Panc1 (cell line): ENCODE data around the gene HLA-DPB1. TPM values are rescaled to one million over a fixed set of nuclear protein-coding genes. Genes with fewer than 3 reads are reported as not detected.

Source experiments
- ATAC-seq: fragments of 200-7000 bp; cut with Tn5 transposase; 2 replicates; pipeline ENCODE4 v1.9.1; 2020; ENCODE audit warnings: mild to moderate bottlenecking, moderate library complexity
- BruUV-seq: library from RNA; stranded (reverse); fragments of 400-500 nt; replicated peaks from 2 replicates; lab custom pipeline; 2021; lab: Mats Ljungman, UMichigan
- CTCF ChIA-PET: fragments of 300-600 bp; sonication (Branson Sonifier 250); formaldehyde crosslinking; loops from one replicate; lab custom pipeline; 2022; ENCODE audit warnings: antibody characterized with exemption; lab: Charles Lee
- POLR2A ChIA-PET: fragments of 300-600 bp; sonication (Branson Sonifier 250); formaldehyde crosslinking; loops from one replicate; lab custom pipeline; 2022; ENCODE audit warnings: antibody characterized with exemption; lab: Charles Lee
- DNase-seq: peaks from one replicate; pipeline ENCODE4 v3.0.0-alpha.2; 2010; ENCODE audit warnings: low read depth, low spot score
- H3K27ac ChIP-seq: 2 replicates; pipeline ENCODE4 v1.5.1; 2011; ENCODE audit warnings: mild to moderate bottlenecking, low read length, inconsistent platforms
- H3K27me3 ChIP-seq: fragments of 200-500 bp; sonication (Bioruptor generic); 2 replicates; pipeline ENCODE4 v1.6.0; 2014; ENCODE audit warnings: low read length, inconsistent platforms; ENCODE audit not compliant: control insufficient read depth, insufficient read depth
- H3K36me3 ChIP-seq: fragments of 200-500 bp; sonication (Bioruptor generic); 2 replicates; pipeline ENCODE4 v1.5.1; 2014; ENCODE audit warnings: inconsistent platforms, mild to moderate bottlenecking, low read length, moderate library complexity; ENCODE audit not compliant: control insufficient read depth, insufficient read depth
- H3K4me1 ChIP-seq: 2 replicates; pipeline ENCODE4 v1.5.1; 2011; ENCODE audit warnings: inconsistent platforms, mild to moderate bottlenecking, low read length, moderate library complexity; ENCODE audit not compliant: control insufficient read depth, insufficient read depth
- H3K4me3 ChIP-seq, 2 experiments: 2 replicates each; pipeline ENCODE4 v1.5.1; 2011 to 2012; ENCODE audit warnings: low read depth in 2 of 2, low read length in 2 of 2, mild to moderate bottlenecking in 2 of 2, inconsistent platforms in 1 of 2, moderate library complexity in 1 of 2
- H3K9me3 ChIP-seq: fragments of 200-500 bp; sonication (Bioruptor generic); 2 replicates; pipeline ENCODE4 v1.5.1; 2014; ENCODE audit warnings: low read depth, mild to moderate bottlenecking, inconsistent platforms, low read length, moderate library complexity; ENCODE audit not compliant: control insufficient read depth, insufficient read depth
- POLR2AphosphoS5 ChIP-seq: IDR thresholded peaks from 2 replicates; pipeline ENCODE4 v1.6.1; 2012; ENCODE audit warnings: mild to moderate bottlenecking, low read depth, low read length, moderate library complexity
- SIN3A ChIP-seq: IDR thresholded peaks from 2 replicates; pipeline ENCODE4 v1.6.1; 2012; ENCODE audit warnings: low read depth, mild to moderate bottlenecking, low read length, moderate library complexity, borderline replicate concordance; ENCODE audit not compliant: insufficient read depth
- TCF7L2 ChIP-seq: IDR thresholded peaks from 2 replicates; pipeline ENCODE4 v1.6.1; 2011; ENCODE audit warnings: mild to moderate bottlenecking, low read depth, low read length, inconsistent platforms
- in situ Hi-C: cut with HindIII; loops from 2 replicates; pipeline ENCODE4 v1.10.0; 2016; ENCODE audit warnings: low sequenced_read_pairs, low pct_unique_long_range_greater_than_20kb
- intact Hi-C: fragments of 100-400 bp; cut with micrococcal nuclease; formaldehyde crosslinking; loops from one replicate; pipeline ENCODE4 v1.10.0; 2022; ENCODE audit not compliant: unreplicated experiment
- total RNA-seq: library from RNA; stranded (reverse); gene quantifications from one replicate; pipeline ENCODE4 v1.2.1, GENCODE V29; 2021; ENCODE audit not compliant: unreplicated experiment
- TF ChIP-seq, protein P1 (sequence below): fragments of 450-650 bp; IDR thresholded peaks from 2 replicates; pipeline ENCODE4 v1.5.1; 2017; ENCODE audit warnings: mild to moderate bottlenecking
- TF ChIP-seq, protein P2 (sequence below), 2 experiments: IDR thresholded peaks; 2 replicates each; pipeline ENCODE4 v1.6.1; 2011 to 2012; ENCODE audit warnings: low read depth in 2 of 2, control low read depth in 1 of 2, low read length in 1 of 2, mild to moderate bottlenecking in 1 of 2, moderate library complexity in 1 of 2; ENCODE audit not compliant: insufficient read depth in 1 of 2

Gene HLA-DPB1
- total RNA-seq, 1 experiment from 2014 or later = 0.64 TPM

DNA sequence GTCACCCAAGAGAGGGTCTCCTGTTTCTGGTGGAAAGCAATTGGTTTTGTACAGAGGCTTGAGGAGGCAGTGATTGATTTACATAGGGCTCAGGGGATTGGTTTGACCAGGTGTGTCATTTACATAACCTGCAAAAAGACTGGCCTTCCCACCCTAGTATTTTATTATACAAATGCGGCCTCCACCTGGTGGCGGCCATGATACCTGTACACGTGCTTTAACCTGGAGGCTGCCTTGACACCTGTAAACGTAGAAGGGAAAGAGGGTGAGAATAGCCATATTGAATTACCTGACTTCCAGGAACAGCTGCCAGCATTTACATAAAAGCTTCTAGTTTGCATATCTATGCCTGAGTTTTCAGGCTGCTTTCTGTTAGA, 48.7 kb downstream of the HLA-DPB1 start:
- intact Hi-C loops = loop anchor here (10.0 kb wide), 1 partner anchor 50 kb away; no protein-coding TSS in a partner anchor
- TF ChIP-seq SIN3A (no peak), TCF7L2 (no peak), POLR2AphosphoS5 (no peak)
- TF ChIP-seq, protein P1, sequence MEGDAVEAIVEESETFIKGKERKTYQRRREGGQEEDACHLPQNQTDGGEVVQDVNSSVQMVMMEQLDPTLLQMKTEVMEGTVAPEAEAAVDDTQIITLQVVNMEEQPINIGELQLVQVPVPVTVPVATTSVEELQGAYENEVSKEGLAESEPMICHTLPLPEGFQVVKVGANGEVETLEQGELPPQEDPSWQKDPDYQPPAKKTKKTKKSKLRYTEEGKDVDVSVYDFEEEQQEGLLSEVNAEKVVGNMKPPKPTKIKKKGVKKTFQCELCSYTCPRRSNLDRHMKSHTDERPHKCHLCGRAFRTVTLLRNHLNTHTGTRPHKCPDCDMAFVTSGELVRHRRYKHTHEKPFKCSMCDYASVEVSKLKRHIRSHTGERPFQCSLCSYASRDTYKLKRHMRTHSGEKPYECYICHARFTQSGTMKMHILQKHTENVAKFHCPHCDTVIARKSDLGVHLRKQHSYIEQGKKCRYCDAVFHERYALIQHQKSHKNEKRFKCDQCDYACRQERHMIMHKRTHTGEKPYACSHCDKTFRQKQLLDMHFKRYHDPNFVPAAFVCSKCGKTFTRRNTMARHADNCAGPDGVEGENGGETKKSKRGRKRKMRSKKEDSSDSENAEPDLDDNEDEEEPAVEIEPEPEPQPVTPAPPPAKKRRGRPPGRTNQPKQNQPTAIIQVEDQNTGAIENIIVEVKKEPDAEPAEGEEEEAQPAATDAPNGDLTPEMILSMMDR = no peak
- TF ChIP-seq, protein P2, sequence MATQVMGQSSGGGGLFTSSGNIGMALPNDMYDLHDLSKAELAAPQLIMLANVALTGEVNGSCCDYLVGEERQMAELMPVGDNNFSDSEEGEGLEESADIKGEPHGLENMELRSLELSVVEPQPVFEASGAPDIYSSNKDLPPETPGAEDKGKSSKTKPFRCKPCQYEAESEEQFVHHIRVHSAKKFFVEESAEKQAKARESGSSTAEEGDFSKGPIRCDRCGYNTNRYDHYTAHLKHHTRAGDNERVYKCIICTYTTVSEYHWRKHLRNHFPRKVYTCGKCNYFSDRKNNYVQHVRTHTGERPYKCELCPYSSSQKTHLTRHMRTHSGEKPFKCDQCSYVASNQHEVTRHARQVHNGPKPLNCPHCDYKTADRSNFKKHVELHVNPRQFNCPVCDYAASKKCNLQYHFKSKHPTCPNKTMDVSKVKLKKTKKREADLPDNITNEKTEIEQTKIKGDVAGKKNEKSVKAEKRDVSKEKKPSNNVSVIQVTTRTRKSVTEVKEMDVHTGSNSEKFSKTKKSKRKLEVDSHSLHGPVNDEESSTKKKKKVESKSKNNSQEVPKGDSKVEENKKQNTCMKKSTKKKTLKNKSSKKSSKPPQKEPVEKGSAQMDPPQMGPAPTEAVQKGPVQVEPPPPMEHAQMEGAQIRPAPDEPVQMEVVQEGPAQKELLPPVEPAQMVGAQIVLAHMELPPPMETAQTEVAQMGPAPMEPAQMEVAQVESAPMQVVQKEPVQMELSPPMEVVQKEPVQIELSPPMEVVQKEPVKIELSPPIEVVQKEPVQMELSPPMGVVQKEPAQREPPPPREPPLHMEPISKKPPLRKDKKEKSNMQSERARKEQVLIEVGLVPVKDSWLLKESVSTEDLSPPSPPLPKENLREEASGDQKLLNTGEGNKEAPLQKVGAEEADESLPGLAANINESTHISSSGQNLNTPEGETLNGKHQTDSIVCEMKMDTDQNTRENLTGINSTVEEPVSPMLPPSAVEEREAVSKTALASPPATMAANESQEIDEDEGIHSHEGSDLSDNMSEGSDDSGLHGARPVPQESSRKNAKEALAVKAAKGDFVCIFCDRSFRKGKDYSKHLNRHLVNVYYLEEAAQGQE (IDR thresholded peaks at IDR 0.05; ENCODE audit: insufficient read depth in 1 of 2, low read depth in 2 of 2, low read length in 1 of 2) = no peak
- ATAC-seq = no peak

DNA sequence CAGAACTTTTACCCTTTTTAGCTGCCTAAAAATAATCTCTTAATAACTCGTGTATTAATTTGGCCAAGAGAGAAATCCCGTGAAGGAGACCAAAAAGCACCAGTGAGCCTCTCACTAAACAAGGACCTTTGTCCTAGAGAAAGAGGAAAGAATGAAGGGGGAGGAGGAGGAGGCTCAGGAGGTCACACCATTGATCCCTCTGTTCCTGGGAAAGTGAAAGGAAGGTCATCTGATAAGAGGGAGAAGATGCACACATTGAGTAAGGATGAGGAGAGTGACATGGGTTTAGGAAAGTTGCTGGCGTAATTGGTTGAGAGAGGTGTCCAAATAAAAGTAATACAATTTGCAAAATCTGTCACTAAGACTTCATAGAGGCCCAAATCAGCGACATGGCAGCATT, 49.2 kb downstream of the HLA-DPB1 start:
- no peaks in the 10 kb centered on the region for H3K36me3 ChIP-seq
- no peak overlapping the region for H3K27ac ChIP-seq
- intact Hi-C loops (loop anchor here (10.0 kb wide), 1 partner anchor 50 kb away; no protein-coding TSS in a partner anchor), in situ Hi-C loops (no loop called here)
- peaks cover 9% of the 10 kb centered on the region; the same call in 1 of the 2 replicates for H3K9me3 ChIP-seq
- POLR2A ChIA-PET = no interaction called here
- no peak overlapping the region for H3K4me3 ChIP-seq
- BruUV-seq = no TSS peak
- H3K27me3 ChIP-seq = peaks cover 5% of the 10 kb centered on the region
- no peak for DNase-seq
- TF ChIP-seq, protein P1 = no peak
- TF ChIP-seq, protein P2 (IDR thresholded peaks at IDR 0.05; ENCODE audit: insufficient read depth in 1 of 2, low read depth in 2 of 2, low read length in 1 of 2) = no peak
- TF ChIP-seq TCF7L2 = no peak
- no peak for TF ChIP-seq SIN3A
- no peak for TF ChIP-seq POLR2AphosphoS5
- no peaks in the 10 kb centered on the region for H3K4me1 ChIP-seq
- no peak for ATAC-seq
- CTCF ChIA-PET = interaction anchor here (1.4 kb wide), 1 partner anchor 123 kb away, joined by 5 read pairs; no protein-coding TSS in a partner anchor

More for the DNA sequence above, 48.7 kb downstream of the HLA-DPB1 start:
- DNase-seq = no peak
- H3K9me3 ChIP-seq = peaks cover 9% of the 10 kb centered on the region; the same call in 1 of the 2 replicates
- POLR2A ChIA-PET = no interaction called here
- no peaks in the 10 kb centered on the region for H3K36me3 ChIP-seq
- H3K27ac ChIP-seq = no peak overlapping the region
- H3K4me3 ChIP-seq = no peak overlapping the region
- H3K4me1 ChIP-seq = no peaks in the 10 kb centered on the region
- in situ Hi-C loops = no loop called here
- BruUV-seq = no TSS peak
- H3K27me3 ChIP-seq = peaks cover 5% of the 10 kb centered on the region
- CTCF ChIA-PET = no interaction called here
